HepG2 (cell line): Measurements from ENCODE around the gene SLF1. TPM values are rescaled to one million over a fixed set of nuclear protein-coding genes. Genes with fewer than 3 reads are reported as not detected.

Source experiments
- ATAC-seq: fragments of 200-7000 bp; cut with Tn5 transposase; 3 replicates; pipeline ENCODE4 v1.9.1; 2020; ENCODE audit warnings: mild to moderate bottlenecking, moderate library complexity
- BruUV-seq: library from RNA; stranded (reverse); fragments of 400-500 nt; replicated peaks from 2 replicates; lab custom pipeline; 2021; lab: Mats Ljungman, UMichigan
- CTCF ChIA-PET: fragments of 300-600 bp; formaldehyde crosslinking; extraction: SDS; loops from one replicate; lab custom pipeline; 2021; ENCODE audit warnings: low total read pairs, inconsistent platforms, low intra/inter-chr PET ratio; lab: Yijun Ruan, JAX
- POLR2A ChIA-PET: fragments of 350-600 bp; sonication (Branson Sonifier 250); formaldehyde crosslinking; loops from one replicate; lab custom pipeline; 2020; ENCODE audit warnings: antibody characterized with exemption, inconsistent platforms; lab: Yijun Ruan, JAX
- DNase-seq: peaks from one replicate; pipeline ENCODE4 v3.0.0-alpha.2; 2015; ENCODE audit warnings: low spot score
- FAIRE-seq: peaks from 3 replicates; lab custom pipeline; 2011; peaks lifted over from hg19 to GRCh38; lab: Jason Lieb, UNC
- H2AFZ ChIP-seq: one replicate; pipeline ENCODE4 v1.6.1; 2011; ENCODE audit warnings: low read length, inconsistent platforms
- H3K27ac ChIP-seq: fragments of 300-600 bp; 3 replicates; pipeline ENCODE4 v1.8.0; 2011; ENCODE audit warnings: mixed run types, mild to moderate bottlenecking, mixed read lengths, low read length, inconsistent platforms; ENCODE audit not compliant: insufficient read depth; ENCODE audit errors: extremely low read length
- H3K27me3 ChIP-seq, 2 experiments: fragments of 200-600 bp in 1 of 2; 2 replicates in 1 of 2; 3 replicates in 1 of 2; pipeline versions ENCODE4 v1.6.0 to v1.8.0; 2011; ENCODE audit warnings: low read length in 2 of 2, mild to moderate bottlenecking in 2 of 2, moderate library complexity in 2 of 2, inconsistent platforms in 1 of 2; ENCODE audit not compliant: insufficient read depth in 2 of 2, control insufficient read depth in 1 of 2
- H3K36me3 ChIP-seq, 2 experiments: fragments of 200-600 bp in 1 of 2; replicated peaks in 1 of 2; 2 replicates in 1 of 2; 3 replicates in 1 of 2; pipeline versions ENCODE4 v1.5.1 to v1.8.0; 2011; ENCODE audit warnings: low read length in 2 of 2, inconsistent platforms in 1 of 2; ENCODE audit not compliant: insufficient read depth in 2 of 2, control insufficient read depth in 1 of 2
- H3K4me1 ChIP-seq: 2 replicates; pipeline ENCODE4 v1.5.1; 2012; ENCODE audit warnings: low read length, inconsistent platforms; ENCODE audit not compliant: insufficient read depth
- H3K4me2 ChIP-seq: 2 replicates; pipeline ENCODE4 v1.6.0; 2011; ENCODE audit warnings: low read depth, low read length, inconsistent platforms
- H3K4me3 ChIP-seq, 3 experiments: fragments of 200-600 bp in 1 of 3; sonication (generic), shearing (Covaris generic) in 1 of 3; replicated peaks in 1 of 3; 2 replicates each; pipeline ENCODE4 v1.5.1; 2011 to 2016; ENCODE audit warnings: low read length in 3 of 3, inconsistent platforms in 2 of 3, low read depth in 2 of 3, mild to moderate bottlenecking in 2 of 3, control low read depth in 1 of 3, mixed read lengths in 1 of 3; ENCODE audit not compliant: insufficient read depth in 1 of 3
- H3K79me2 ChIP-seq: one replicate; pipeline ENCODE4 v1.6.1; 2011; ENCODE audit warnings: low read length, inconsistent platforms; ENCODE audit not compliant: insufficient read depth
- H3K9ac ChIP-seq: 2 replicates; pipeline ENCODE4 v1.6.0; 2011; ENCODE audit warnings: mild to moderate bottlenecking, low read depth, low read length, inconsistent platforms; ENCODE audit not compliant: insufficient read depth
- H3K9me3 ChIP-seq: 2 replicates; pipeline ENCODE4 v1.5.1; 2012; ENCODE audit warnings: mild to moderate bottlenecking, low read length
- H4K20me1 ChIP-seq: 2 replicates; pipeline ENCODE4 v1.6.0; 2011; ENCODE audit warnings: inconsistent platforms, mild to moderate bottlenecking, low read length, moderate library complexity; ENCODE audit not compliant: insufficient read depth
- ARID4A ChIP-seq: sonication (generic); formaldehyde crosslinking; IDR thresholded peaks from 2 replicates; pipeline ENCODE4 v1.5.0; 2020; ENCODE audit warnings: mild to moderate bottlenecking, missing genetic modification reagents, borderline replicate concordance
- ERF ChIP-seq: IDR thresholded peaks from 2 replicates; pipeline ENCODE4 v1.6.1; 2018; ENCODE audit warnings: missing biosample characterization, missing genetic modification reagents
- FLYWCH1 ChIP-seq: sonication (generic); formaldehyde crosslinking; IDR thresholded peaks from 2 replicates; pipeline ENCODE4 v1.8.1; 2023; ENCODE audit warnings: mild to moderate bottlenecking, missing genetic modification reagents
- HNF1B ChIP-seq: sonication (generic); formaldehyde crosslinking; IDR thresholded peaks from 2 replicates; pipeline ENCODE4 v1.5.1; 2020; ENCODE audit warnings: mild to moderate bottlenecking, moderate library complexity, missing genetic modification reagents
- IRX3 ChIP-seq: sonication (generic); formaldehyde crosslinking; IDR thresholded peaks from 2 replicates; pipeline ENCODE4 v1.8.1; 2023; ENCODE audit warnings: mild to moderate bottlenecking, low read depth, missing genetic modification reagents, borderline replicate concordance
- KMT2A ChIP-seq: sonication (generic); formaldehyde crosslinking; IDR thresholded peaks from 2 replicates; pipeline ENCODE4 v1.4.0; 2020; ENCODE audit warnings: missing genetic modification reagents
- PRDM4 ChIP-seq: sonication (generic); formaldehyde crosslinking; IDR thresholded peaks from 2 replicates; pipeline ENCODE4 v1.9.0; 2021; ENCODE audit warnings: missing genetic modification reagents, borderline replicate concordance
- SMAD9 ChIP-seq: sonication (generic); formaldehyde crosslinking; IDR thresholded peaks from 2 replicates; pipeline ENCODE4 v1.5.1; 2020; ENCODE audit warnings: mild to moderate bottlenecking, missing genetic modification reagents
- ZBTB1 ChIP-seq: sonication (generic); formaldehyde crosslinking; IDR thresholded peaks from 2 replicates; pipeline ENCODE4 v1.4.0; 2020; ENCODE audit warnings: missing genetic modification reagents, borderline replicate concordance
- ZNF143 ChIP-seq: sonication (generic); formaldehyde crosslinking; IDR thresholded peaks from 2 replicates; pipeline ENCODE4 v1.4.0; 2020; ENCODE audit warnings: missing genetic modification reagents
- ZNF180 ChIP-seq: sonication (generic); formaldehyde crosslinking; IDR thresholded peaks from 2 replicates; pipeline ENCODE4 v1.4.0; 2020; ENCODE audit warnings: low read depth, missing genetic modification reagents, borderline replicate concordance
- ZNF543 ChIP-seq: sonication (generic); formaldehyde crosslinking; IDR thresholded peaks from 2 replicates; pipeline ENCODE4 v1.4.0; 2020; ENCODE audit warnings: mild to moderate bottlenecking, missing genetic modification reagents
- ZNF570 ChIP-seq: sonication (generic); formaldehyde crosslinking; IDR thresholded peaks from 2 replicates; pipeline ENCODE4 v1.4.0; 2020; ENCODE audit warnings: mild to moderate bottlenecking, missing genetic modification reagents, borderline replicate concordance
- ZNF607 ChIP-seq: sonication (generic); formaldehyde crosslinking; IDR thresholded peaks from 2 replicates; pipeline ENCODE4 v1.5.1; 2020; ENCODE audit warnings: missing genetic modification reagents, mild to moderate bottlenecking, borderline replicate concordance
- in situ Hi-C: cut with HindIII; loops from 2 replicates; pipeline ENCODE4 v1.10.0; 2017; ENCODE audit warnings: low pct_unique_long_range_greater_than_20kb; ENCODE audit not compliant: extremely low pct_ligation_motif_present
- intact Hi-C: fragments of 100-400 bp; cut with micrococcal nuclease; formaldehyde crosslinking; loops from one replicate; pipeline ENCODE4 v1.10.0; 2022; ENCODE audit not compliant: unreplicated experiment
- polyA plus RNA-seq, 8 experiments: library from polyadenylated mRNA; depleted of rRNA in 3 of 8; stranded (reverse) in 7 of 8; unstranded in 1 of 8; fragments of >200 nt; fragmentation: Illumina TruSeq in 4 of 8; extraction: Trizol in 4 of 8; gene quantifications; 2 replicates each; pipeline versions ENCODE4 v1.2.1 to v1.2.3, GENCODE V29; 2011 to 2016; ENCODE audit warnings: low read depth in 4 of 8, missing spikeins in 1 of 8, mixed read lengths in 1 of 8; ENCODE audit not compliant: insufficient read depth in 1 of 8
- total RNA-seq, 5 experiments: library from RNA; depleted of rRNA; stranded (reverse); fragments of >200 nt; fragmentation: Illumina TruSeq; extraction: Trizol; gene quantifications; 2 replicates each; pipeline ENCODE4 v1.2.3, GENCODE V29; 2016; ENCODE audit warnings: low read depth in 1 of 5
- TF ChIP-seq, protein P1 (sequence below): sonication (generic); formaldehyde crosslinking; IDR thresholded peaks from 2 replicates; pipeline ENCODE4 v1.5.0; 2020; ENCODE audit warnings: missing genetic modification reagents

Gene SLF1
- total and polyA plus RNA-seq, 2 of the 13 experiments (the other 11 are each of a cell fraction or from before 2014, with no cell fraction given): 2.1 to 9.1 TPM

DNA sequence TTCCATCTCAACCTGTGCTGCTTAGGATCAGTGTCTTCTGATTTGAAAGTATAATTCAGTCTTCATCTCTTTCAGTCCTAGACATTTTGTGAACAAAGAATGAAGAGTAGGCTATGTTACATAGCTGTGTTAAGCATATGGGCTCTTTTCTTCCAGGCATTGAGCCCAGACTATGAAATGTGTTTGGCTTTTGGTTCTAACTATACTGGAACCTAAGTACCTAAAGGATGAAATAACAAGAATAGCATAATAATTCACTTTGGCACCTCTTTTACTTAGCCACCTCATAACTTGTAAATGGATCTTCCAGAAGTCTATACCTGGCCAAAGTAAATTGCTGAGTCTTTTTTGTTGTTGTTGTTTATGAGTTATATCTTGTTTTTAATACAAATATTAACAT lies 71.4 kb downstream of the SLF1 start:
- Histone ChIP-seq H3K4me2 (no peak overlapping the region), H3K9ac (no peak overlapping the region), H2AFZ (no peak overlapping the region), H4K20me1 (no peaks in the 10 kb centered on the region), H3K27me3 (no peaks in the 10 kb centered on the region), H3K27ac (no peak overlapping the region), H3K79me2 (no peaks in the 10 kb centered on the region), H3K4me3 (no peak overlapping the region), H3K36me3 (peaks cover 0 to 12% of the 10 kb centered on the region in 2 experiments; a peak in 3 of 5 replicates), H3K4me1 (no peaks in the 10 kb centered on the region), H3K9me3 (no peaks in the 10 kb centered on the region)
- intact Hi-C loops: no loop called here
- in situ Hi-C loops: no loop called here
- ChIA-PET POLR2A (no interaction called here), CTCF (no interaction called here)
- FAIRE-seq: no peak
- BruUV-seq: no TSS peak
- no peak for DNase-seq
- ATAC-seq: no peak
- TF ChIP-seq ZNF607 (no peak), KMT2A (CRISPR knock-in tag) (no peak), PRDM4 (no peak), SMAD9 (CRISPR knock-in tag) (no peak), FLYWCH1 (CRISPR knock-in tag) (no peak), ZNF180 (CRISPR knock-in tag) (no peak), ZBTB1 (CRISPR knock-in tag) (no peak), ERF (no peak), ZNF570 (CRISPR knock-in tag) (no peak), ARID4A (no peak), HNF1B (no peak), IRX3 (CRISPR knock-in tag) (no peak), ZNF543 (no peak), ZNF143 (CRISPR knock-in tag) (no peak)
- TF ChIP-seq, protein P1, sequence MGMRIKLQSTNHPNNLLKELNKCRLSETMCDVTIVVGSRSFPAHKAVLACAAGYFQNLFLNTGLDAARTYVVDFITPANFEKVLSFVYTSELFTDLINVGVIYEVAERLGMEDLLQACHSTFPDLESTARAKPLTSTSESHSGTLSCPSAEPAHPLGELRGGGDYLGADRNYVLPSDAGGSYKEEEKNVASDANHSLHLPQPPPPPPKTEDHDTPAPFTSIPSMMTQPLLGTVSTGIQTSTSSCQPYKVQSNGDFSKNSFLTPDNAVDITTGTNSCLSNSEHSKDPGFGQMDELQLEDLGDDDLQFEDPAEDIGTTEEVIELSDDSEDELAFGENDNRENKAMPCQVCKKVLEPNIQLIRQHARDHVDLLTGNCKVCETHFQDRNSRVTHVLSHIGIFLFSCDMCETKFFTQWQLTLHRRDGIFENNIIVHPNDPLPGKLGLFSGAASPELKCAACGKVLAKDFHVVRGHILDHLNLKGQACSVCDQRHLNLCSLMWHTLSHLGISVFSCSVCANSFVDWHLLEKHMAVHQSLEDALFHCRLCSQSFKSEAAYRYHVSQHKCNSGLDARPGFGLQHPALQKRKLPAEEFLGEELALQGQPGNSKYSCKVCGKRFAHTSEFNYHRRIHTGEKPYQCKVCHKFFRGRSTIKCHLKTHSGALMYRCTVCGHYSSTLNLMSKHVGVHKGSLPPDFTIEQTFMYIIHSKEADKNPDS (CRISPR knock-in tag): no peak
